SK-N-SH (cell line): ENCODE results near the gene GRIK3. TPM values are rescaled to one million over a fixed set of nuclear protein-coding genes. Genes with fewer than 3 reads are reported as not detected.

ENCODE experiments used
- CTCF ChIA-PET: fragments of 300-600, 350-600 bp; formaldehyde crosslinking; extraction: SDS; loops from one replicate; lab custom pipeline; 2021; lab: Yijun Ruan, JAX
- POLR2A ChIA-PET: fragments of 350-600 bp; sonication (Branson Sonifier 250); formaldehyde crosslinking; extraction: SDS; loops from one replicate; lab custom pipeline; 2020; ENCODE audit warnings: antibody characterized with exemption, inconsistent platforms; lab: Yijun Ruan, JAX
- DNase-seq: peaks from one replicate; pipeline ENCODE4 v3.0.0; 2012
- H2AFZ ChIP-seq: fragments of 200-600 bp; sonication (generic); 2 replicates; pipeline ENCODE4 v1.8.1; 2016; ENCODE audit warnings: antibody characterized with exemption, mild to moderate bottlenecking, low read depth
- H3F3A ChIP-seq: fragments of 200-600 bp; sonication (generic); replicated peaks from 2 replicates; pipeline ENCODE3; 2016; ENCODE audit warnings: antibody characterized with exemption, mild to moderate bottlenecking; ENCODE audit not compliant: insufficient read depth
- H3K27ac ChIP-seq, 2 experiments: fragments of 200-500 bp in 1 of 2; fragments of 200-600 bp in 1 of 2; sonication (Bioruptor generic) in 1 of 2; sonication (generic), shearing (Covaris generic) in 1 of 2; 2 replicates each; pipeline versions ENCODE4 v1.5.1 to v1.6.1; 2014 to 2016; ENCODE audit warnings: low read depth in 2 of 2, inconsistent platforms in 1 of 2, low read length in 1 of 2, mild to moderate bottlenecking in 1 of 2, mixed read lengths in 1 of 2
- H3K27me3 ChIP-seq: fragments of 200-600 bp; sonication (generic), shearing (Covaris generic); 2 replicates; pipeline ENCODE4 v1.6.1; 2016; ENCODE audit warnings: mixed run types; ENCODE audit not compliant: insufficient read depth
- H3K36me3 ChIP-seq, 2 experiments: fragments of 200-500 bp in 1 of 2; fragments of 200-600 bp in 1 of 2; sonication (Bioruptor generic) in 1 of 2; sonication (generic) in 1 of 2; replicated peaks in 1 of 2; 2 replicates each; pipeline versions ENCODE3 to v1.5.1; 2014 to 2016; ENCODE audit warnings: low read length in 1 of 2, mild to moderate bottlenecking in 1 of 2; ENCODE audit not compliant: insufficient read depth in 2 of 2, control insufficient read depth in 1 of 2
- H3K4me1 ChIP-seq, 2 experiments: fragments of 200-500 bp in 1 of 2; fragments of 200-600 bp in 1 of 2; sonication (Bioruptor generic) in 1 of 2; sonication (generic), shearing (Covaris generic) in 1 of 2; 2 replicates each; pipeline versions ENCODE4 v1.5.1 to v1.6.1; 2014 to 2016; ENCODE audit warnings: low read depth in 1 of 2, low read length in 1 of 2, mixed run types in 1 of 2; ENCODE audit not compliant: insufficient read depth in 2 of 2, control insufficient read depth in 1 of 2
- H3K4me2 ChIP-seq: fragments of 200-600 bp; sonication (generic), shearing (Covaris generic); 2 replicates; pipeline ENCODE4 v1.6.1; 2017; ENCODE audit warnings: mixed run types
- H3K4me3 ChIP-seq, 2 experiments: fragments of 200-500 bp in 1 of 2; fragments of 200-600 bp in 1 of 2; sonication (Bioruptor generic) in 1 of 2; sonication (generic), shearing (Covaris generic) in 1 of 2; 2 replicates each; pipeline versions ENCODE4 v1.5.1 to v1.8.1; 2014 to 2016; ENCODE audit warnings: low read depth in 2 of 2, inconsistent platforms in 1 of 2, low read length in 1 of 2, mild to moderate bottlenecking in 1 of 2, mixed read lengths in 1 of 2, moderate library complexity in 1 of 2
- H3K79me2 ChIP-seq: fragments of 200-600 bp; sonication (generic); 2 replicates; pipeline ENCODE4 v1.8.1; 2017; ENCODE audit warnings: mild to moderate bottlenecking; ENCODE audit not compliant: insufficient read depth
- H3K9ac ChIP-seq: fragments of 200-600 bp; sonication (generic); 2 replicates; pipeline ENCODE4 v1.6.1; 2017; ENCODE audit warnings: mixed run types
- H3K9me2 ChIP-seq: fragments of 200-600 bp; sonication (generic); 2 replicates; pipeline ENCODE4 v1.6.1; 2017; ENCODE audit warnings: mixed run types
- H3K9me3 ChIP-seq: fragments of 200-600 bp; sonication (generic); 2 replicates; pipeline ENCODE4 v1.6.1; 2017; ENCODE audit warnings: mixed run types, mild to moderate bottlenecking, moderate library complexity
- H4K20me1 ChIP-seq: fragments of 200-600 bp; sonication (generic); 2 replicates; pipeline ENCODE4 v1.6.1; 2017; ENCODE audit warnings: mild to moderate bottlenecking, mixed run types; ENCODE audit not compliant: insufficient read depth
- EP300 ChIP-seq, 2 experiments: IDR thresholded peaks; 2 replicates each; pipeline versions ENCODE4 v1.4.0 to v1.6.1; 2012; ENCODE audit warnings: borderline replicate concordance in 1 of 2, low read depth in 1 of 2, low read length in 1 of 2
- FOXM1 ChIP-seq: IDR thresholded peaks from 2 replicates; pipeline ENCODE4 v1.4.0; 2012; ENCODE audit warnings: low read depth, mild to moderate bottlenecking
- GATA2 ChIP-seq: sonication (generic); formaldehyde crosslinking; IDR thresholded peaks from 2 replicates; pipeline ENCODE4 v1.5.0; 2020; ENCODE audit warnings: mild to moderate bottlenecking, missing genetic modification reagents
- JUND ChIP-seq: IDR thresholded peaks from 2 replicates; pipeline ENCODE4 v1.4.0; 2012
- MEF2A ChIP-seq: IDR thresholded peaks from 2 replicates; pipeline ENCODE4 v1.4.0; 2012; ENCODE audit warnings: low read depth, borderline replicate concordance
- MXI1 ChIP-seq: IDR thresholded peaks from 2 replicates; pipeline ENCODE4 v1.6.1; 2012; ENCODE audit warnings: mild to moderate bottlenecking, low read depth, low read length, improper control_type of control experiment
- NFIC ChIP-seq: IDR thresholded peaks from 2 replicates; pipeline ENCODE4 v1.4.0; 2012; ENCODE audit warnings: borderline replicate concordance
- RAD21 ChIP-seq: IDR thresholded peaks from 2 replicates; pipeline ENCODE4 v1.6.1; 2012; ENCODE audit warnings: mild to moderate bottlenecking, low read length
- RCOR1 ChIP-seq: fragments of 150-350 bp; IDR thresholded peaks from 2 replicates; pipeline ENCODE4 v1.6.1; 2017; ENCODE audit warnings: antibody characterized with exemption, low read length
- RFX5 ChIP-seq: IDR thresholded peaks from 2 replicates; pipeline ENCODE4 v1.6.1; 2012; ENCODE audit warnings: mild to moderate bottlenecking, improper control_type of control experiment, low read length
- RXRA ChIP-seq: IDR thresholded peaks from 2 replicates; pipeline ENCODE4 v1.4.0; 2012; ENCODE audit warnings: low read depth, mild to moderate bottlenecking, borderline replicate concordance
- SMC3 ChIP-seq: IDR thresholded peaks from 2 replicates; pipeline ENCODE4 v1.6.1; 2012; ENCODE audit warnings: low read depth, low read length, improper control_type of control experiment
- TAF1 ChIP-seq: IDR thresholded peaks from 2 replicates; pipeline ENCODE4 v1.6.1; 2012; ENCODE audit warnings: low read depth, mild to moderate bottlenecking, low read length, moderate library complexity, borderline replicate concordance
- TCF12 ChIP-seq: IDR thresholded peaks from 2 replicates; pipeline ENCODE4 v1.4.0; 2012
- TEAD4 ChIP-seq: IDR thresholded peaks from 2 replicates; pipeline ENCODE4 v1.4.0; 2012; ENCODE audit warnings: mild to moderate bottlenecking, borderline replicate concordance; ENCODE audit not compliant: insufficient read depth
- WGBS: methylation state at CpG from one replicate; pipeline ENCODE4 v1.1.6; 2017; ENCODE audit warnings: low lambda C conversion rate; 5-methylcytosine and 5-hydroxymethylcytosine counted together
- polyA plus RNA-seq, 3 experiments: library from polyadenylated mRNA; depleted of rRNA; stranded (reverse); fragments of >200 nt; gene quantifications; 2 replicates each; pipeline ENCODE4 v1.2.3, GENCODE V29; 2012
- TF ChIP-seq, protein P1 (sequence below): fragments of 150-350 bp; IDR thresholded peaks from 2 replicates; pipeline ENCODE4 v1.6.1; 2016; ENCODE audit warnings: mild to moderate bottlenecking, low read depth, low read length
- TF ChIP-seq, protein P2 (sequence below): IDR thresholded peaks from 2 replicates; pipeline ENCODE4; 2012
- TF ChIP-seq, protein P3 (sequence below): IDR thresholded peaks from 2 replicates; pipeline ENCODE4 v1.4.0; 2012; ENCODE audit warnings: low read depth, borderline replicate concordance
- TF ChIP-seq, protein P4 (sequence below): fragments of 150-350 bp; IDR thresholded peaks from 2 replicates; pipeline ENCODE4 v1.6.1; 2017; ENCODE audit warnings: antibody characterized with exemption, low read length, low read depth, borderline replicate concordance
- TF ChIP-seq, protein P5 (sequence below): IDR thresholded peaks from 2 replicates; pipeline ENCODE4 v1.4.0; 2012; ENCODE audit warnings: low read depth

Gene GRIK3
- polyA plus RNA-seq, 1 of the 3 experiments (the other 2 are of a cell fraction), result not detected

DNA sequence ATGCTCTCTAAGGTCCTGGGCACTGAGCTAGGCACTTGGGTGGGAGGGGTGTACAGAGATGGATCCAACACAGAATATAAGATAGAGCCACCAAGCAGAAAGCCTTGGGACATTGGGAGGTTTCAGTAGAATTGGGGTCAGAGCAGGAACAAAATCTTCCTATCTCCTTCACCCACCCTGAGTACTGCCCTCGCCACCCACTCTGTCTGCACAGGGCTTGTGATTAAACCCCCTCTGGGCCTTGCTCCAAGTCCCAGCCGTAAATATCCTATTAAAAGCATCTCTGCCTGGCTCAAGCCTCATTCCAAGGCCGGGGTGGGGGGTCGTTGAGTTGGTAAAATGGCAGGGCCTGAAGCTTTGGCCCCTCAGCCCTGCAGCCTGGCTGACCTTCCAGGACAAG is 166.7 kb downstream of the GRIK3 start:
- no peak overlapping the region for H3K27ac ChIP-seq

More for the DNA sequence above, 166.7 kb downstream of the GRIK3 start:
- ChIA-PET CTCF (interaction anchor here (0.6 to 1.8 kb wide), 6 partner anchors 9 to 587 kb away, joined by 3 to 7 read pairs (median 4); no protein-coding TSS in a partner anchor), POLR2A (no interaction called here)
- no peaks in the 10 kb centered on the region for H3K36me3 ChIP-seq
- no peaks in the 10 kb centered on the region for H3K9me3 ChIP-seq
- no peaks in the 10 kb centered on the region for H3F3A ChIP-seq
- H3K79me2 ChIP-seq, result no peaks in the 10 kb centered on the region
- DNase-seq, result no peak
- H3K4me1 ChIP-seq, result peaks cover 0 to 42% of the 10 kb centered on the region in 2 experiments; a peak in 2 of 4 replicates
- H2AFZ ChIP-seq, result no peak overlapping the region
- H3K4me2 ChIP-seq, result no peak overlapping the region
- H3K4me3 ChIP-seq, result no peak overlapping the region
- 32% methylated on average over 4 of the region's 4 CpGs for WGBS
- H4K20me1 ChIP-seq, result no peaks in the 10 kb centered on the region
- H3K9ac ChIP-seq, result no peak overlapping the region
- H3K9me2 ChIP-seq, result no peaks in the 10 kb centered on the region
- H3K27me3 ChIP-seq, result no peaks in the 10 kb centered on the region
- TF ChIP-seq, protein P1, sequence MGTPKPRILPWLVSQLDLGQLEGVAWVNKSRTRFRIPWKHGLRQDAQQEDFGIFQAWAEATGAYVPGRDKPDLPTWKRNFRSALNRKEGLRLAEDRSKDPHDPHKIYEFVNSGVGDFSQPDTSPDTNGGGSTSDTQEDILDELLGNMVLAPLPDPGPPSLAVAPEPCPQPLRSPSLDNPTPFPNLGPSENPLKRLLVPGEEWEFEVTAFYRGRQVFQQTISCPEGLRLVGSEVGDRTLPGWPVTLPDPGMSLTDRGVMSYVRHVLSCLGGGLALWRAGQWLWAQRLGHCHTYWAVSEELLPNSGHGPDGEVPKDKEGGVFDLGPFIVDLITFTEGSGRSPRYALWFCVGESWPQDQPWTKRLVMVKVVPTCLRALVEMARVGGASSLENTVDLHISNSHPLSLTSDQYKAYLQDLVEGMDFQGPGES, result no peak
- TF ChIP-seq MEF2A (no peak), TCF12 (no peak), MXI1 (no peak), NFIC (no peak), TEAD4 (no peak), SMC3 (no peak), RXRA (no peak), EP300 (IDR thresholded peaks at IDR 0.05; ENCODE audit: borderline replicate concordance in 1 of 2, low read depth in 1 of 2, low read length in 1 of 2) (no peak), JUND (no peak), TAF1 (no peak), RFX5 (no peak), RCOR1 (no peak), FOXM1 (no peak), GATA2 (no peak), RAD21 (no peak)
- TF ChIP-seq, protein P2, sequence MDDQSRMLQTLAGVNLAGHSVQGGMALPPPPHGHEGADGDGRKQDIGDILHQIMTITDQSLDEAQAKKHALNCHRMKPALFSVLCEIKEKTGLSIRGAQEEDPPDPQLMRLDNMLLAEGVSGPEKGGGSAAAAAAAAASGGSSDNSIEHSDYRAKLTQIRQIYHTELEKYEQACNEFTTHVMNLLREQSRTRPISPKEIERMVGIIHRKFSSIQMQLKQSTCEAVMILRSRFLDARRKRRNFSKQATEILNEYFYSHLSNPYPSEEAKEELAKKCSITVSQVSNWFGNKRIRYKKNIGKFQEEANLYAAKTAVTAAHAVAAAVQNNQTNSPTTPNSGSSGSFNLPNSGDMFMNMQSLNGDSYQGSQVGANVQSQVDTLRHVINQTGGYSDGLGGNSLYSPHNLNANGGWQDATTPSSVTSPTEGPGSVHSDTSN, result no peak
- TF ChIP-seq, protein P3, sequence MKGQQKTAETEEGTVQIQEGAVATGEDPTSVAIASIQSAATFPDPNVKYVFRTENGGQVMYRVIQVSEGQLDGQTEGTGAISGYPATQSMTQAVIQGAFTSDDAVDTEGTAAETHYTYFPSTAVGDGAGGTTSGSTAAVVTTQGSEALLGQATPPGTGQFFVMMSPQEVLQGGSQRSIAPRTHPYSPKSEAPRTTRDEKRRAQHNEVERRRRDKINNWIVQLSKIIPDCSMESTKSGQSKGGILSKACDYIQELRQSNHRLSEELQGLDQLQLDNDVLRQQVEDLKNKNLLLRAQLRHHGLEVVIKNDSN, result no peak
- TF ChIP-seq, protein P4, sequence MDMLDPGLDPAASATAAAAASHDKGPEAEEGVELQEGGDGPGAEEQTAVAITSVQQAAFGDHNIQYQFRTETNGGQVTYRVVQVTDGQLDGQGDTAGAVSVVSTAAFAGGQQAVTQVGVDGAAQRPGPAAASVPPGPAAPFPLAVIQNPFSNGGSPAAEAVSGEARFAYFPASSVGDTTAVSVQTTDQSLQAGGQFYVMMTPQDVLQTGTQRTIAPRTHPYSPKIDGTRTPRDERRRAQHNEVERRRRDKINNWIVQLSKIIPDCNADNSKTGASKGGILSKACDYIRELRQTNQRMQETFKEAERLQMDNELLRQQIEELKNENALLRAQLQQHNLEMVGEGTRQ, result no peak
- TF ChIP-seq, protein P5, sequence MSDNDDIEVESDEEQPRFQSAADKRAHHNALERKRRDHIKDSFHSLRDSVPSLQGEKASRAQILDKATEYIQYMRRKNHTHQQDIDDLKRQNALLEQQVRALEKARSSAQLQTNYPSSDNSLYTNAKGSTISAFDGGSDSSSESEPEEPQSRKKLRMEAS, result no peak
